HUES6 (cell line): Measurements from ENCODE around the gene PLEKHA4.
A peak's percentile ranks its signal among the peaks of the same experiment; 100 is the strongest.
"Not testable (repeated sequence)": the region's sequence is repeated elsewhere in the genome, so short reads cannot be mapped to it uniquely, and the experiment has no call there.

ENCODE experiments used
- H3K27ac ChIP-seq: 2 replicates; pipeline ENCODE4 v1.7.0; 2013; ENCODE audit warnings: low read depth, mild to moderate bottlenecking, low read length, inconsistent platforms
- H3K27me3 ChIP-seq: 2 replicates; pipeline ENCODE4 v1.6.1; 2013; ENCODE audit warnings: low read length; ENCODE audit not compliant: control insufficient read depth, insufficient read depth
- H3K36me3 ChIP-seq: 2 replicates; pipeline ENCODE4 v1.6.1; 2013; ENCODE audit warnings: low read length; ENCODE audit not compliant: control insufficient read depth, insufficient read depth
- H3K4me1 ChIP-seq: 2 replicates; pipeline ENCODE4 v1.6.1; 2013; ENCODE audit warnings: low read length; ENCODE audit not compliant: control insufficient read depth, insufficient read depth
- H3K4me3 ChIP-seq: 2 replicates; pipeline ENCODE4 v1.5.1; 2013; ENCODE audit warnings: low read depth, low read length
- H3K9ac ChIP-seq: one replicate; pipeline ENCODE4 v1.6.1; 2013; ENCODE audit warnings: mild to moderate bottlenecking, low read length
- H3K9me3 ChIP-seq: 2 replicates; pipeline ENCODE4 v1.6.1; 2013; ENCODE audit warnings: low read depth, low read length; ENCODE audit not compliant: control insufficient read depth, insufficient read depth

The PLEKHA4 gene

GRCh38 chr19:48868114-48868886, at the start of gene PLEKHA4:
TSS of gene PLEKHA4 (minus strand) at chr19:48868617. CDS start at chr19:48867620, 997 bp downstream.
- Histone ChIP-seq H3K4me1 (peaks cover 25% of the 10 kb centered on the region), H3K36me3 (peaks cover 9% of the 10 kb centered on the region), H3K9ac (peak within 1 kb of the TSS; percentile 3), H3K27me3 (no peaks in the 10 kb centered on the region), H3K9me3 (no peaks in the 10 kb centered on the region), H3K27ac (no peak within 1 kb of the TSS), H3K4me3 (peak within 1 kb of the TSS; percentile 38)

- Histone ChIP-seq H3K27ac (no peak overlapping the region), H3K27me3 (no peaks in the 10 kb centered on the region), H3K9ac (no peak overlapping the region), H3K36me3 (peaks cover 62% of the 10 kb centered on the region), H3K4me3 (no peak overlapping the region), H3K4me1 (no peaks in the 10 kb centered on the region), H3K9me3 (no peaks in the 10 kb centered on the region)
Measured at GRCh38 chr19:48918071-48918470, 49.7 kb upstream of the PLEKHA4 start.

GRCh38 chr19:48915757-48916156, 47.3 kb upstream of the PLEKHA4 start:
- no peaks in the 10 kb centered on the region for H3K9me3 ChIP-seq
- H3K36me3 ChIP-seq = peaks cover 63% of the 10 kb centered on the region

GRCh38 chr19:48914181-48914580, 45.8 kb upstream of the PLEKHA4 start:
- Histone ChIP-seq H3K36me3 (peaks cover 66% of the 10 kb centered on the region), H3K27ac (no peak overlapping the region), H3K4me1 (no peaks in the 10 kb centered on the region), H3K9ac (no peak overlapping the region), H3K9me3 (no peaks in the 10 kb centered on the region), H3K4me3 (no peak overlapping the region), H3K27me3 (no peaks in the 10 kb centered on the region)

More at GRCh38 chr19:48915757-48916156, 47.3 kb upstream of the PLEKHA4 start:
- no peak overlapping the region for H3K4me3 ChIP-seq
- H3K27ac ChIP-seq = no peak overlapping the region
- H3K4me1 ChIP-seq = no peaks in the 10 kb centered on the region
- H3K9ac ChIP-seq = no peak overlapping the region
- H3K27me3 ChIP-seq = no peaks in the 10 kb centered on the region

GRCh38 chr19:48913114-48913889, 44.9 kb upstream of the PLEKHA4 start:
- H3K27me3 ChIP-seq = no peaks in the 10 kb centered on the region

GRCh38 chr19:48910803-48911202, 42.4 kb upstream of the PLEKHA4 start:
- Histone ChIP-seq H3K4me1 (no peaks in the 10 kb centered on the region), H3K27me3 (no peaks in the 10 kb centered on the region), H3K9ac (no peak overlapping the region), H3K9me3 (no peaks in the 10 kb centered on the region), H3K4me3 (no peak overlapping the region), H3K36me3 (peaks cover 77% of the 10 kb centered on the region), H3K27ac (no peak overlapping the region)

More at GRCh38 chr19:48913114-48913889, 44.9 kb upstream of the PLEKHA4 start:
- no peaks in the 10 kb centered on the region for H3K4me1 ChIP-seq
- no peak overlapping the region for H3K9ac ChIP-seq
- no peak overlapping the region for H3K4me3 ChIP-seq
- H3K36me3 ChIP-seq = peaks cover 65% of the 10 kb centered on the region
- no peaks in the 10 kb centered on the region for H3K9me3 ChIP-seq
- H3K27ac ChIP-seq = no peak overlapping the region

- H3K4me3 ChIP-seq, H3K9ac ChIP-seq, H3K27ac ChIP-seq, H3K4me1 ChIP-seq, H3K27me3 ChIP-seq, H3K9me3 ChIP-seq: not testable (repeated sequence)
- H3K36me3 ChIP-seq = peaks cover 82% of the 10 kb centered on the region
Measured at GRCh38 chr19:48909424-48910077, 41.1 kb upstream of the PLEKHA4 start.

GRCh38 chr19:48907671-48908070, 39.3 kb upstream of the PLEKHA4 start:
- no peaks in the 10 kb centered on the region for H3K9me3 ChIP-seq
- H3K27ac ChIP-seq = no peak overlapping the region
- no peaks in the 10 kb centered on the region for H3K27me3 ChIP-seq
- H3K36me3 ChIP-seq = peaks cover 71% of the 10 kb centered on the region
- H3K4me3 ChIP-seq = no peak overlapping the region
- no peaks in the 10 kb centered on the region for H3K4me1 ChIP-seq
- no peak overlapping the region for H3K9ac ChIP-seq

GRCh38 chr19:48906324-48906723, 37.9 kb upstream of the PLEKHA4 start:
- H3K27me3 ChIP-seq = no peaks in the 10 kb centered on the region
- H3K36me3 ChIP-seq = peaks cover 64% of the 10 kb centered on the region
- H3K9ac ChIP-seq = no peak overlapping the region
- no peak overlapping the region for H3K4me3 ChIP-seq
- H3K27ac ChIP-seq = no peak overlapping the region
- H3K9me3 ChIP-seq = no peaks in the 10 kb centered on the region
- H3K4me1 ChIP-seq = no peaks in the 10 kb centered on the region

- H3K27ac ChIP-seq = no peak overlapping the region
- no peak overlapping the region for H3K4me3 ChIP-seq
- H3K9me3 ChIP-seq = no peaks in the 10 kb centered on the region
- no peaks in the 10 kb centered on the region for H3K4me1 ChIP-seq
- H3K36me3 ChIP-seq = peaks cover 58% of the 10 kb centered on the region
- no peaks in the 10 kb centered on the region for H3K27me3 ChIP-seq
- no peak overlapping the region for H3K9ac ChIP-seq
Measured at GRCh38 chr19:48905664-48906063, 37.2 kb upstream of the PLEKHA4 start.

GRCh38 chr19:48903788-48904187, 35.4 kb upstream of the PLEKHA4 start:
- H3K9ac ChIP-seq = not testable (repeated sequence)
- peaks cover 46% of the 10 kb centered on the region for H3K36me3 ChIP-seq

More at GRCh38 chr19:48903788-48904187, 35.4 kb upstream of the PLEKHA4 start:
- H3K27me3 ChIP-seq, H3K9me3 ChIP-seq, H3K4me3 ChIP-seq, H3K27ac ChIP-seq, H3K4me1 ChIP-seq: not testable (repeated sequence)
